Breast epithelium (tissue), 4 donors: ENCODE data around the gene INTS1. TPM values are rescaled to one million over a fixed set of nuclear protein-coding genes. Genes with fewer than 3 reads are reported as not detected.

Experiments
- DNase-seq, 2 donors: peaks; one replicate each; pipeline ENCODE4 v3.0.0-alpha.2; 2019; ENCODE audit warnings: low spot score in 2 of 2
- H3K27ac ChIP-seq, 2 donors: fragments of 200-600 bp; sonication (generic) in 1 of 2; one replicate each; pipeline ENCODE4 v1.5.1; 2016 to 2019; ENCODE audit warnings: mild to moderate bottlenecking in 1 of 2
- H3K27me3 ChIP-seq, 2 donors: fragments of 200-600 bp; sonication (generic) in 1 of 2; one replicate each; pipeline versions ENCODE4 v1.5.1 to v1.6.0; 2017 to 2019; ENCODE audit warnings: control low read depth in 1 of 2, mild to moderate bottlenecking in 1 of 2
- H3K36me3 ChIP-seq: fragments of 200-600 bp; one replicate; pipeline ENCODE4 v1.5.1; 2019
- H3K4me1 ChIP-seq, 2 donors: fragments of 200-600 bp; sonication (generic); one replicate each; pipeline ENCODE4 v1.5.1; 2016 to 2019; ENCODE audit warnings: control low read depth in 1 of 2
- H3K4me3 ChIP-seq, 3 donors: fragments of 200-600 bp; sonication (generic); 1 replicate in 2 of 3; 2 replicates in 1 of 3; pipeline ENCODE4 v1.5.1; 2016 to 2019; ENCODE audit warnings: mild to moderate bottlenecking in 3 of 3, moderate library complexity in 2 of 3
- H3K9me3 ChIP-seq, 2 donors: fragments of 200-600 bp; sonication (generic) in 1 of 2; one replicate each; pipeline ENCODE4 v1.5.1; 2016 to 2019; ENCODE audit warnings: control low read depth in 1 of 2
- POLR2A ChIP-seq: fragments of 450-650 bp; IDR thresholded peaks from one replicate; pipeline ENCODE4 v1.6.1; 2016; ENCODE audit warnings: antibody characterized with exemption, mild to moderate bottlenecking, moderate library complexity
- POLR2AphosphoS5 ChIP-seq, 3 donors: sonication (generic); formaldehyde crosslinking; IDR thresholded peaks; one replicate each; pipeline ENCODE4 v1.6.1; 2017; ENCODE audit warnings: antibody characterized with exemption in 3 of 3
- intact Hi-C: fragments of 100-400 bp; cut with DNase I; formaldehyde crosslinking; loops from one replicate; pipeline ENCODE4 v1.15.1; 2023; ENCODE audit warnings: low total_unique reads
- total RNA-seq, 3 donors: library from RNA; depleted of rRNA; stranded (reverse); fragments of >200 nt; gene quantifications; one replicate each; pipeline ENCODE4 v1.1.0, GENCODE V29; 2016
- TF ChIP-seq, protein P1 (sequence below), 3 donors: fragments of 450-650 bp; IDR thresholded peaks; one replicate each; pipeline ENCODE4 v1.5.1; 2016 to 2017; ENCODE audit warnings: antibody characterized with exemption in 3 of 3, mild to moderate bottlenecking in 3 of 3, moderate library complexity in 3 of 3

INTS1 gene
- total RNA-seq, 3 donors from 2014 or later: 27.5 to 32.1 (median 27.7) TPM

DNA sequence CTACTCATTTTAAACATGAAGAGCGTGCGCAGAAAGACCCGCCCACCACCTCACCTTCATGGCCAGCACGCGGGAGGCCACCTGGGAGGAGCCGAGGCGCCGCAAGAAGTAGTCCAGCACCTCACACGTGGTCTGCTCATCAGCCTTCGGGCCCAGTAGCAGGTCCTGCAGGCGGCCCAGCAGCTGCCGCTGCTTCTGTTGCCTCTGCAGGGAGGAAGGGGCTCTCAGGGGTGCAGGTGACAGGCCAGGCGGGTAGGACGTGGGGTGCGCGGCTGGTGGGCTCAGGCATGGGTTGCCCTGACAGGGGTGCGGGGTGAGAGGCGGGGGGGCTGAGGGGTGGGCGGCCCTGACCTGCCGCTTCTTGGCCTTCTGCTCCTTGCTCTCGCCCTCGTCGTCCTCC is 17.6 kb downstream of the INTS1 start:
- TF ChIP-seq, protein P1, sequence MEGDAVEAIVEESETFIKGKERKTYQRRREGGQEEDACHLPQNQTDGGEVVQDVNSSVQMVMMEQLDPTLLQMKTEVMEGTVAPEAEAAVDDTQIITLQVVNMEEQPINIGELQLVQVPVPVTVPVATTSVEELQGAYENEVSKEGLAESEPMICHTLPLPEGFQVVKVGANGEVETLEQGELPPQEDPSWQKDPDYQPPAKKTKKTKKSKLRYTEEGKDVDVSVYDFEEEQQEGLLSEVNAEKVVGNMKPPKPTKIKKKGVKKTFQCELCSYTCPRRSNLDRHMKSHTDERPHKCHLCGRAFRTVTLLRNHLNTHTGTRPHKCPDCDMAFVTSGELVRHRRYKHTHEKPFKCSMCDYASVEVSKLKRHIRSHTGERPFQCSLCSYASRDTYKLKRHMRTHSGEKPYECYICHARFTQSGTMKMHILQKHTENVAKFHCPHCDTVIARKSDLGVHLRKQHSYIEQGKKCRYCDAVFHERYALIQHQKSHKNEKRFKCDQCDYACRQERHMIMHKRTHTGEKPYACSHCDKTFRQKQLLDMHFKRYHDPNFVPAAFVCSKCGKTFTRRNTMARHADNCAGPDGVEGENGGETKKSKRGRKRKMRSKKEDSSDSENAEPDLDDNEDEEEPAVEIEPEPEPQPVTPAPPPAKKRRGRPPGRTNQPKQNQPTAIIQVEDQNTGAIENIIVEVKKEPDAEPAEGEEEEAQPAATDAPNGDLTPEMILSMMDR (IDR thresholded peaks at IDR 0.05): no peak
- TF ChIP-seq POLR2A: no peak
- no peak for TF ChIP-seq POLR2AphosphoS5 (IDR thresholded peaks at IDR 0.05)
- H3K36me3 ChIP-seq: peaks cover 17% of the 10 kb centered on the region
- H3K27ac ChIP-seq: no peak overlapping the region
- no peaks in the 10 kb centered on the region for H3K4me1 ChIP-seq
- no peak for DNase-seq
- no peaks in the 10 kb centered on the region for H3K27me3 ChIP-seq
- H3K9me3 ChIP-seq: no peaks in the 10 kb centered on the region
- H3K4me3 ChIP-seq: no peak overlapping the region
- intact Hi-C loops: no loop called here

DNA sequence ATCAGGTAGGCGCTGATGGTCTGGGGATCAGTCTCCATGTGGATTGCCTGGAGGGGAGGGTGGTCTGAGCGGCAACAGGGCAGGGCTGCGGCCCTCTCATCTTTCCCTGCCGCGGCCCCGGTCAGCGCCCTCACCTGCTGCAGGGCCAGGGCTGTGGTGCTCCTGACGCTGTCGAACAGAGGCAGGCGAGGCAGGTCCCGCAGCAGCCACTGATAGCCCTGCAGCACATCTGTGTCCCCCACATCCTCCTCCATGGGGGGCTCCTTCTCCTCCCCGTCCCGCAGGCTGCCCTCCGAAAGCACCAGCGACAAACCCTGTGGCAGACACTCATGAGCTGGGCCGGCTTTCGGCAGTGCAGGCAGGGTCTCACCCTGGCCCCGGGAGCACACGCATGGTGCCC is 19.0 kb downstream of the INTS1 start:
- Histone ChIP-seq H3K27me3 (no peaks in the 10 kb centered on the region), H3K27ac (no peak overlapping the region), H3K4me3 (no peak overlapping the region), H3K4me1 (no peaks in the 10 kb centered on the region), H3K9me3 (no peaks in the 10 kb centered on the region), H3K36me3 (peaks cover 19% of the 10 kb centered on the region)
- intact Hi-C loops: no loop called here
- TF ChIP-seq POLR2A (no peak), POLR2AphosphoS5 (IDR thresholded peaks at IDR 0.05) (no peak)
- TF ChIP-seq, protein P1 (IDR thresholded peaks at IDR 0.05): no peak
- no peak for DNase-seq

DNA sequence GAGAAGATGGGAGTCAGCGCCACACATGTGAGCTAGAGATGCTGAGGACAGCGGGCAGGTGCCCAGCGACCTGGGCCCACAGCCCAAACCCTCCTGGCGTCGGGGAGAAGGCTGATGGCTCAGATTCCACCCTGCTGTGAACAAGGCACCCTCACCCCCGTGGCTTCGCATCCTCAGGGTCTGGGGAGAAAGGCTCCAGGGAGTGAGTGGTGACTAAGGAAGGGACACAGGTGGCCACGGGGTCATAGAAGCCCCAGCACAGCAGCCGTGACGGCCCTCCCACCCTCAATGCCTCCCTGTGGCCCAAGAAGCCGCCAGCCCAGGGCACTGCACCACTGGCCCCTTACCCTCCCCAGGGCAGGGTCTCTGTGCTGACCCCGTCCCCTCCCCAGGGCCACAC is 19.6 kb downstream of the INTS1 start:
- no peaks in the 10 kb centered on the region for H3K4me1 ChIP-seq
- no peaks in the 10 kb centered on the region for H3K27me3 ChIP-seq
- no peak overlapping the region for H3K27ac ChIP-seq
- peaks cover 16% of the 10 kb centered on the region for H3K36me3 ChIP-seq
- no peak overlapping the region for H3K4me3 ChIP-seq
- intact Hi-C loops: no loop called here
- no peaks in the 10 kb centered on the region for H3K9me3 ChIP-seq
- no peak for DNase-seq
- no peak for TF ChIP-seq POLR2AphosphoS5 (IDR thresholded peaks at IDR 0.05)
- TF ChIP-seq POLR2A: no peak
- TF ChIP-seq, protein P1 (IDR thresholded peaks at IDR 0.05): no peak

DNA sequence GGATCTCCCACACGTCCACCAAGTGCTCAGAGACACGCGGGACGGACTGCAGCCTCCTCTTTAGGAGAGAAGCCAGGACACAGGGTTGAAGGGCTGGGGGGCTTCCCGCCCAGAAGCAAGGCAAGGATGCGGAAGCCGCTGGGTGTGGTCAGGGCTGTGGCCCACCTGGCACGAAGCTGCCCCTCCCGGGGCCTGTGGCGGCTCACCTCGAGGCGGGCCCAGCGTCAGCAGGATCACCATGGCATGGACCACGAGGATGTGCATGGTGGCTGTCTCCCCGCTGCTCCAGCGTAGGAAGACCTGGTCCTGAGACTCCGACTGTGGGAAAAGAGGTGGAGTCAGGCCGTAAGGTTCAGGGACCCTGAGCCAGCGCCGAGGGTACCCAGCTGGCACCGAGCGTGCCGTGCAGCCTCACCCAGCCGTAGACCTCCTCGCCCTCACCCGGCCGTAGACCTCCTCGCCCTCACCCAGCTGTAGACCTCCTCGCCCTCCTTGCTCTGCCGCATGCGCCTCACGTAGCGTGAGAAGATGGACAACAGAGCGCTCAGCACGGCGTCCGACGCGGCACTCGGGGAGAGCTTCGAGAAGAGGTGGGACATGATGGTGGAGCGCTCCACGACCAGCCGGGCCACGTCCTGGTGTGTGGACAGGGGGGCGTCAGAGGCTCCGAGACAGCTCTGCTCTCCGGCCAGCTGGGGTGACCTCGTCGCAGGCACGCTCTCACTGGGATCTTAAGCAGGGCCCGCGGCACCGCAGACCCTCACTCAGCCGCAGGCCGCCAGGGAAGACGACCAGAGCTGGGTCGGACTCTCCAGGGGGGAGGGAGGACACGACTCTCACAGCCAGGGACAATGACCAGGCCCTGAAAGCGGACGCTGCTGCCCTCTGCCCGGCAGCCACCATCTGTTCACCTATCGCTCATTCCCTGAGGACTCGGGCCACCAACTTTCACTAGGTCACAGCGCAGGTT is 20.4 kb downstream of the INTS1 start:
- Histone ChIP-seq H3K27me3 (no peaks in the 10 kb centered on the region), H3K4me1 (no peaks in the 10 kb centered on the region), H3K36me3 (peaks cover 10% of the 10 kb centered on the region), H3K9me3 (no peaks in the 10 kb centered on the region), H3K4me3 (no peak overlapping the region), H3K27ac (no peak overlapping the region)
- TF ChIP-seq POLR2AphosphoS5 (IDR thresholded peaks at IDR 0.05): no peak
- TF ChIP-seq POLR2A: no peak
- TF ChIP-seq, protein P1 (IDR thresholded peaks at IDR 0.05): no peak
- DNase-seq: no peak
- intact Hi-C loops: no loop called here

DNA sequence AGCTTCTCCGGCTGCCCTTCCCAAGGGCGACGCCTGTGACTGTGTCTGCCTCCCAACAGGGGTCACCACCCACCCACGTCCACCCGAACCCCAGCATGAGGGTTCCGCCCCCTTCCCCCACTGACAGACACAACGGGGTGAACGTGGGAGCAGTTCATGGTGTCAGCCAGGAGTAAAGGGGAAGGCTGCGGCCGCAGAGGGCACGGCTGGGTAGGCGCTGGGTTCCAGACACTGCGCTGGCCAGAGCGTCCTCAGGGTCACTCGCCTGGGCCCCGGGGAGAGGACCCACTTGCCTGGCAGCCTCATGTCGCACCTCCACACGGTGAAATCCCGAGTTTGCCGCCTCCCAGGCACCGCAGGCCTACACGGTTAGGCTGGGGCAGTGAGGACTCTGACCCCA is 21.1 kb downstream of the INTS1 start:
- no peak overlapping the region for H3K27ac ChIP-seq
- no peak overlapping the region for H3K4me3 ChIP-seq
- H3K27me3 ChIP-seq: no peaks in the 10 kb centered on the region
- no peaks in the 10 kb centered on the region for H3K4me1 ChIP-seq
- no peaks in the 10 kb centered on the region for H3K9me3 ChIP-seq
- intact Hi-C loops: no loop called here
- H3K36me3 ChIP-seq: peaks cover 10% of the 10 kb centered on the region
- TF ChIP-seq POLR2AphosphoS5 (IDR thresholded peaks at IDR 0.05) (no peak), POLR2A (no peak)
- TF ChIP-seq, protein P1 (IDR thresholded peaks at IDR 0.05): no peak
- no peak for DNase-seq
